Measurements from ENCODE around the gene TRABD2B. TPM values are rescaled to one million over a fixed set of nuclear protein-coding genes. Genes with fewer than 3 reads are reported as not detected.

The TRABD2B gene
- total RNA-seq, 1 donor, result not detected

GRCh38 chr1:47791879-47792608 is 205.1 kb downstream of the TRABD2B start:
- Histone ChIP-seq H3K9me3 (ENCODE audit: low read depth, low read length) (no peaks in the 10 kb centered on the region), H3K4me1 (ENCODE audit: insufficient read depth, low read length) (no peaks in the 10 kb centered on the region), H3K27me3 (ENCODE audit: insufficient read depth, low read length) (no peaks in the 10 kb centered on the region)

GRCh38 chr1:47788761-47789160 is 208.4 kb downstream of the TRABD2B start:
- Histone ChIP-seq H3K9me3 (ENCODE audit: low read depth, low read length) (no peaks in the 10 kb centered on the region), H3K27me3 (ENCODE audit: insufficient read depth, low read length) (no peaks in the 10 kb centered on the region), H3K4me1 (ENCODE audit: insufficient read depth, low read length) (no peaks in the 10 kb centered on the region), H3K4me3 (ENCODE audit: low read length) (no peak overlapping the region)

More at GRCh38 chr1:47791879-47792608, 205.1 kb downstream of the TRABD2B start:
- no peak overlapping the region for H3K4me3 ChIP-seq (ENCODE audit: low read length)

- H3K9me3 ChIP-seq (ENCODE audit: low read depth, low read length), result no peaks in the 10 kb centered on the region
- no peaks in the 10 kb centered on the region for H3K27me3 ChIP-seq (ENCODE audit: insufficient read depth, low read length)
- H3K4me1 ChIP-seq (ENCODE audit: insufficient read depth, low read length), result no peaks in the 10 kb centered on the region
- H3K4me3 ChIP-seq (ENCODE audit: low read length), result no peak overlapping the region
Observed at GRCh38 chr1:47787560-47787959, 209.6 kb downstream of the TRABD2B start.

- H3K27me3 ChIP-seq (ENCODE audit: insufficient read depth, low read length), result no peaks in the 10 kb centered on the region
- no peaks in the 10 kb centered on the region for H3K4me1 ChIP-seq (ENCODE audit: insufficient read depth, low read length)
- H3K4me3 ChIP-seq (ENCODE audit: low read length), result no peak overlapping the region
- H3K9me3 ChIP-seq (ENCODE audit: low read depth, low read length), result no peaks in the 10 kb centered on the region
Observed at GRCh38 chr1:47786316-47786715, 210.9 kb downstream of the TRABD2B start.

GRCh38 chr1:47785561-47786271 is 211.5 kb downstream of the TRABD2B start:
- no peak overlapping the region for H3K4me3 ChIP-seq (ENCODE audit: low read length)
- H3K9me3 ChIP-seq (ENCODE audit: low read depth, low read length), result no peaks in the 10 kb centered on the region
- H3K4me1 ChIP-seq (ENCODE audit: insufficient read depth, low read length), result no peaks in the 10 kb centered on the region
- no peaks in the 10 kb centered on the region for H3K27me3 ChIP-seq (ENCODE audit: insufficient read depth, low read length)

GRCh38 chr1:47785118-47785517 is 212.1 kb downstream of the TRABD2B start:
- Histone ChIP-seq H3K4me1 (ENCODE audit: insufficient read depth, low read length) (no peaks in the 10 kb centered on the region), H3K27me3 (ENCODE audit: insufficient read depth, low read length) (no peaks in the 10 kb centered on the region), H3K4me3 (ENCODE audit: low read length) (no peak overlapping the region), H3K9me3 (ENCODE audit: low read depth, low read length) (no peaks in the 10 kb centered on the region)

- H3K4me3 ChIP-seq (ENCODE audit: low read length), result no peak overlapping the region
- no peaks in the 10 kb centered on the region for H3K9me3 ChIP-seq (ENCODE audit: low read depth, low read length)
- H3K27me3 ChIP-seq (ENCODE audit: insufficient read depth, low read length), result no peaks in the 10 kb centered on the region
- H3K4me1 ChIP-seq (ENCODE audit: insufficient read depth, low read length), result no peaks in the 10 kb centered on the region
Observed at GRCh38 chr1:47784497-47784822, 212.7 kb downstream of the TRABD2B start.

- Histone ChIP-seq H3K4me1 (ENCODE audit: insufficient read depth, low read length) (no peaks in the 10 kb centered on the region), H3K27me3 (ENCODE audit: insufficient read depth, low read length) (no peaks in the 10 kb centered on the region), H3K9me3 (ENCODE audit: low read depth, low read length) (no peaks in the 10 kb centered on the region), H3K4me3 (ENCODE audit: low read length) (no peak overlapping the region)
Observed at GRCh38 chr1:47783638-47784496, 213.3 kb downstream of the TRABD2B start.

GRCh38 chr1:47782414-47783166 is 214.6 kb downstream of the TRABD2B start:
- no peaks in the 10 kb centered on the region for H3K4me1 ChIP-seq (ENCODE audit: insufficient read depth, low read length)
- no peaks in the 10 kb centered on the region for H3K9me3 ChIP-seq (ENCODE audit: low read depth, low read length)
- no peaks in the 10 kb centered on the region for H3K27me3 ChIP-seq (ENCODE audit: insufficient read depth, low read length)
- H3K4me3 ChIP-seq (ENCODE audit: low read length), result no peak overlapping the region

- Histone ChIP-seq H3K4me3 (ENCODE audit: low read length) (no peak overlapping the region), H3K4me1 (ENCODE audit: insufficient read depth, low read length) (no peaks in the 10 kb centered on the region), H3K9me3 (ENCODE audit: low read depth, low read length) (no peaks in the 10 kb centered on the region), H3K27me3 (ENCODE audit: insufficient read depth, low read length) (no peaks in the 10 kb centered on the region)
Observed at GRCh38 chr1:47781171-47781959, 215.8 kb downstream of the TRABD2B start.

GRCh38 chr1:47780469-47780995 is 216.7 kb downstream of the TRABD2B start:
- no peaks in the 10 kb centered on the region for H3K4me1 ChIP-seq (ENCODE audit: insufficient read depth, low read length)
- H3K4me3 ChIP-seq (ENCODE audit: low read length), result no peak overlapping the region
- no peaks in the 10 kb centered on the region for H3K27me3 ChIP-seq (ENCODE audit: insufficient read depth, low read length)
- no peaks in the 10 kb centered on the region for H3K9me3 ChIP-seq (ENCODE audit: low read depth, low read length)

- H3K4me1 ChIP-seq (ENCODE audit: insufficient read depth, low read length), result no peaks in the 10 kb centered on the region
- H3K27me3 ChIP-seq (ENCODE audit: insufficient read depth, low read length), result no peaks in the 10 kb centered on the region
- no peak overlapping the region for H3K4me3 ChIP-seq (ENCODE audit: low read length)
- H3K9me3 ChIP-seq (ENCODE audit: low read depth, low read length), result no peaks in the 10 kb centered on the region
Observed at GRCh38 chr1:47779613-47780012, 217.6 kb downstream of the TRABD2B start.

- H3K27me3 ChIP-seq (ENCODE audit: insufficient read depth, low read length), result no peaks in the 10 kb centered on the region
- H3K4me1 ChIP-seq (ENCODE audit: insufficient read depth, low read length), result no peaks in the 10 kb centered on the region
- no peak overlapping the region for H3K4me3 ChIP-seq (ENCODE audit: low read length)
- H3K9me3 ChIP-seq (ENCODE audit: low read depth, low read length), result no peaks in the 10 kb centered on the region
Observed at GRCh38 chr1:47778280-47778679, 218.9 kb downstream of the TRABD2B start.

GRCh38 chr1:47777322-47777721 is 219.9 kb downstream of the TRABD2B start:
- no peaks in the 10 kb centered on the region for H3K27me3 ChIP-seq (ENCODE audit: insufficient read depth, low read length)
- no peaks in the 10 kb centered on the region for H3K9me3 ChIP-seq (ENCODE audit: low read depth, low read length)
- no peaks in the 10 kb centered on the region for H3K4me1 ChIP-seq (ENCODE audit: insufficient read depth, low read length)
- no peak overlapping the region for H3K4me3 ChIP-seq (ENCODE audit: low read length)
